Esophagus muscularis mucosa (tissue), 3 donors: ENCODE results near the gene NUP205.

Experiments used
- EP300 ChIP-seq: sonication (generic); formaldehyde crosslinking; IDR thresholded peaks from one replicate; pipeline ENCODE4 v1.6.1; 2017; ENCODE audit warnings: antibody characterized with exemption
- POLR2AphosphoS5 ChIP-seq, 2 donors: sonication (generic); formaldehyde crosslinking; IDR thresholded peaks; one replicate each; pipeline ENCODE4 v1.6.1; 2017; ENCODE audit warnings: antibody characterized with exemption in 2 of 2

- no peak for TF ChIP-seq EP300
- no peak for TF ChIP-seq POLR2AphosphoS5 (IDR thresholded peaks at IDR 0.05)
Measured at GRCh38 chr7:135522509-135522908, 35.2 kb upstream of the NUP205 start.
